ENCODE measurements around the gene PLEKHS1. TPM values are rescaled to one million over a fixed set of nuclear protein-coding genes. Genes with fewer than 3 reads are reported as not detected.

The PLEKHS1 gene
- total RNA-seq, 6 donors from 2014 or later, result 0.14 to 36.7 (median 3.5) TPM

DNA sequence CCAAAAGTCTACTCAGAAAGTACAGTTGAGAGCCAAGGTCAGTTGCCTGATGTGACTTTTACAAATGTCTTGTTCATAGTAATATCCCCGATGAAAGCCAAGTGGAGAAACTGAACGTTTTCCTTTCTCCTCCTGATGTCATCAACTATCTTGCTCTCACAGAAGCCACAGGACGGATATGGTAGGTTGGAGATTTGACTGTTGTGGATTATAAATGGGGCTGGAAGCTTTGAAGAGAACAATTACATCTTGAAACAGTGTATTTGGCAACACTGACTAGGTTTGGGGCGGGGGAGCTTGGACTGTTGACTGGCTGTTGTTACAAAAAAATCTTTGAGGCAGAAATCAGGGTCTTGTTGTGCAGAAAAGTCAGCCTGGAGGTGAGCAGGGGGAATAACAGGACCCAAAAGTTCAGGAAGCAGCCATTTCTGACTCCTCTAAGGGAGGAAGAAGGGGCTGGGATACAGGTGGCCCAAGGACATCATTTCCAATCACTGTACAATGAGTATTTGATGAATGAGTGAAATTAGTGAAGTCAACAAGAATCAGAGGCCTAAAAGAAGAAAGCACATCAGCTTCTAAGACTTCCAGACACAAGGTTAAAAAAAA, 24.3 kb downstream of the PLEKHS1 start:
- Histone ChIP-seq H3K36me3 (no peaks in the 10 kb centered on the region), H3K27me3 (no peaks in the 10 kb centered on the region), H3K9me3 (no peaks in the 10 kb centered on the region), H3K4me3 (no peak overlapping the region), H3K27ac (no peak overlapping the region), H3K4me1 (no peaks in the 10 kb centered on the region)
- 50 to 56% methylated on average over 4 of the region's 4 CpGs for WGBS, 2 donors
- DNase-seq, result no peak
- no peak for ATAC-seq (ENCODE audit: low FRiP score in 2 of 2)
- TF ChIP-seq POLR2AphosphoS5 (IDR thresholded peaks at IDR 0.05) (no peak), POLR2A (IDR thresholded peaks at IDR 0.05) (no peak), EP300 (IDR thresholded peaks at IDR 0.05) (no peak)
- TF ChIP-seq, protein P1, sequence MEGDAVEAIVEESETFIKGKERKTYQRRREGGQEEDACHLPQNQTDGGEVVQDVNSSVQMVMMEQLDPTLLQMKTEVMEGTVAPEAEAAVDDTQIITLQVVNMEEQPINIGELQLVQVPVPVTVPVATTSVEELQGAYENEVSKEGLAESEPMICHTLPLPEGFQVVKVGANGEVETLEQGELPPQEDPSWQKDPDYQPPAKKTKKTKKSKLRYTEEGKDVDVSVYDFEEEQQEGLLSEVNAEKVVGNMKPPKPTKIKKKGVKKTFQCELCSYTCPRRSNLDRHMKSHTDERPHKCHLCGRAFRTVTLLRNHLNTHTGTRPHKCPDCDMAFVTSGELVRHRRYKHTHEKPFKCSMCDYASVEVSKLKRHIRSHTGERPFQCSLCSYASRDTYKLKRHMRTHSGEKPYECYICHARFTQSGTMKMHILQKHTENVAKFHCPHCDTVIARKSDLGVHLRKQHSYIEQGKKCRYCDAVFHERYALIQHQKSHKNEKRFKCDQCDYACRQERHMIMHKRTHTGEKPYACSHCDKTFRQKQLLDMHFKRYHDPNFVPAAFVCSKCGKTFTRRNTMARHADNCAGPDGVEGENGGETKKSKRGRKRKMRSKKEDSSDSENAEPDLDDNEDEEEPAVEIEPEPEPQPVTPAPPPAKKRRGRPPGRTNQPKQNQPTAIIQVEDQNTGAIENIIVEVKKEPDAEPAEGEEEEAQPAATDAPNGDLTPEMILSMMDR (IDR thresholded peaks at IDR 0.05), result no peak

DNA sequence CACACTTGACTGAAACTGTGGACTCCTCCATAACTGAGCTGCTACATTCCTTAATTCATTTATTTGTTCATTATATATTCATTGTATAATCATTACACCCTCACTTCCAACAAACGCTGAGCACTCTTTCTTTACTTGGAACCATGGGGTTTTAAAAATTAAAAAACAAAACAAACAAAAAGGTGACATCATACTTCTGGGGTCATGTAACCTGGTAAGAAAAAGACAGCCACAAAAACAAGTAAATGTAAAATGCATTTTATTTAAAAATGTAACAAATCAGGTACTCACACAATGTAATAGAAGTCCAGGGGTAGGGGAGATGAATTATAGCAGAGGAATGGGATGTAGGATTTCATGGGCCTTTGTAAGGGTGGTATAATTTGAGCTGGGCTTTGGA, 25.1 kb downstream of the PLEKHS1 start:
- DNase-seq, result no peak
- TF ChIP-seq POLR2A (IDR thresholded peaks at IDR 0.05) (no peak), POLR2AphosphoS5 (IDR thresholded peaks at IDR 0.05) (no peak), EP300 (IDR thresholded peaks at IDR 0.05) (no peak)
- TF ChIP-seq, protein P1 (IDR thresholded peaks at IDR 0.05), result no peak
- no peaks in the 10 kb centered on the region for H3K27me3 ChIP-seq
- no peaks in the 10 kb centered on the region for H3K4me1 ChIP-seq
- no peaks in the 10 kb centered on the region for H3K9me3 ChIP-seq
- H3K4me3 ChIP-seq, result no peak overlapping the region
- H3K36me3 ChIP-seq, result no peaks in the 10 kb centered on the region
- H3K27ac ChIP-seq, result no peak overlapping the region
- no peak for ATAC-seq (ENCODE audit: low FRiP score in 2 of 2)
- WGBS, 2 donors, result 66 to 71% methylated on average over 1 of the region's 1 CpG

DNA sequence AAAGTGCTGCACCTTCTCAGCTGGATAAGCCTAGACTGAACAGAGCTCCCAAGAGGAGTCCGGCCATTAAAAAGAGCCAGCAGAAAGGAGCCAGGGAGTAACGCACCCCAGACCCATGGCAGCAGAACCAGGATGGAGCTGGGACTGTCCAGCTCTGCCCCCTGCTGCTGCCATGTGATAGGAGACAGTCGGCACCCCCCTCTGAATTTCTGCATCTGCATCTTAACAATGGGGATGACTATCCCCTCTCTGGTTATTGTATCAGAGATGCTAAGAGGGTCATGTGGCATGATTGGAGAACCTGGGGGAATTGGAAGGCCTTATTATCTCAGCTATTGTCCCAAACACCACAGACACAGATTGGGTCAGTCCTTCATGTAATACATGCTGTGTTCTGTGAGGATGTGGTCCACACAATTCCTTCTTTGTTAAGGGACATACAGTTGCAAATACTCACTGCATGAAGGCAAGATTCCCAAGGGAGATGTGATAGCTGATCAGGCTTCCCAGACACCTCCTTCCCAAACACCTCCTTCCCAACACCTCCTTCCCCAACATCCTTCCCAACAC, 29.3 kb downstream of the PLEKHS1 start:
- Histone ChIP-seq H3K36me3 (no peaks in the 10 kb centered on the region), H3K9me3 (no peaks in the 10 kb centered on the region), H3K4me1 (no peaks in the 10 kb centered on the region), H3K27ac (no peak overlapping the region), H3K27me3 (no peaks in the 10 kb centered on the region), H3K4me3 (no peak overlapping the region)
- ATAC-seq (ENCODE audit: low FRiP score in 2 of 2), result no peak
- no peak for DNase-seq
- TF ChIP-seq POLR2AphosphoS5 (IDR thresholded peaks at IDR 0.05) (no peak), EP300 (IDR thresholded peaks at IDR 0.05) (no peak)
- TF ChIP-seq, protein P1 (IDR thresholded peaks at IDR 0.05), result no peak
- WGBS, 2 donors, result 80 to 86% methylated on average over 3 of the region's 3 CpGs

DNA sequence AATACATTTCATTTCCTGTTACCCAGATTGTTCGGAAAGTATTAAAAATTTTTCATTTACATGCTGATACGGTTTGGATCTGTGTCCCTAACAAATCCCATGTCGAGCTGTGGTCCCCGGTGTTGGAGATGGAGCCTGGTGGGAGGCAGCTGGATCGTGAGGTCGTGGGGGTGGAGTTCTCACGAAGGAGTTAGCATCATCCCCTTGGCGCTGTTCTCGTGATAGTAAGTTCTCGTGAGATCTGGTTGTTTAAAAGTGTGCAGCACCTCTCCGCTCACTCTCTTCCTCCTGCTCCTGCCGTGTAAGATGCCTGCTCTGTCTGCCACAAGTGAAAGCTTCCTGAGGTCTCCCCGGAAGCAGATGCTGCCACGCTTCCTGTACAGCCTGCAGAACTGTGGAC, 30.9 kb downstream of the PLEKHS1 start:
- ATAC-seq (ENCODE audit: low FRiP score in 2 of 2), result no peak

More for the DNA sequence above, 30.9 kb downstream of the PLEKHS1 start:
- Histone ChIP-seq H3K36me3 (no peaks in the 10 kb centered on the region), H3K27ac (no peak overlapping the region), H3K4me3 (no peak overlapping the region), H3K9me3 (no peaks in the 10 kb centered on the region), H3K4me1 (no peaks in the 10 kb centered on the region), H3K27me3 (no peaks in the 10 kb centered on the region)
- 86% methylated on average over 14 of the region's 14 CpGs for WGBS, 2 donors
- TF ChIP-seq POLR2AphosphoS5 (IDR thresholded peaks at IDR 0.05) (no peak), POLR2A (IDR thresholded peaks at IDR 0.05) (no peak)
- TF ChIP-seq, protein P1 (IDR thresholded peaks at IDR 0.05), result no peak
- DNase-seq, result no peak
